GM18951 (cell line): ENCODE data around the gene C10orf105.

Experiments
- POLR2A ChIP-seq: IDR thresholded peaks from 4 replicates; pipeline ENCODE4 v1.6.1; 2011; ENCODE audit warnings: mild to moderate bottlenecking; ENCODE audit not compliant: insufficient read length, insufficient read depth; ENCODE audit errors: extremely low read depth
- in situ Hi-C: fragments of 300-500 bp; cut with MboI; formaldehyde crosslinking; loops from one replicate; pipeline ENCODE4 v1.12.0; 2022; ENCODE audit warnings: low sequenced_read_pairs, mixed read lengths, inconsistent platforms; ENCODE audit not compliant: unreplicated experiment

C10orf105 gene

GRCh38 chr10:71725998-71726579, 6.5 kb upstream of the C10orf105 start:
- in situ Hi-C loops = no loop called here
- no peak for TF ChIP-seq POLR2A

DNA sequence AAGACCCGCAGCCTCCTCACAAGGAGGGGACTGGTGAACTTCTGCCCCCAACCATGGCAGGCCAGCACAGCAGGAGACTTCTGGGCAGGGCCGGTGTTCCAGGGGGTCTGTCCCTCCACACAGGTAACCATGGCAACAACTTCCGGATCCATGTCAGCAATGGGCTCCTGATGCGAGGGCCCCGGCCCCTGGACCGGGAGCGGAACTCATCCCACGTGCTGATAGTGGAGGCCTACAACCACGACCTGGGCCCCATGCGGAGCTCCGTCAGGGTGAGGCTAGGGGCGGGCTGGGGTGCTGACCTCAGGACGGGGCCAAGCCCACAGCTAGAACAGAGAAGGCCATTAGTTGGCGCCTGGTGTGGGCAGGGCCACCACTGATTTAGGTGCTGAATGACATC, 5.7 kb upstream of the C10orf105 start:
- in situ Hi-C loops = no loop called here
- TF ChIP-seq POLR2A = no peak

GRCh38 chr10:71724539-71724938, 5.0 kb upstream of the C10orf105 start:
- in situ Hi-C loops = no loop called here
- TF ChIP-seq POLR2A = no peak

DNA sequence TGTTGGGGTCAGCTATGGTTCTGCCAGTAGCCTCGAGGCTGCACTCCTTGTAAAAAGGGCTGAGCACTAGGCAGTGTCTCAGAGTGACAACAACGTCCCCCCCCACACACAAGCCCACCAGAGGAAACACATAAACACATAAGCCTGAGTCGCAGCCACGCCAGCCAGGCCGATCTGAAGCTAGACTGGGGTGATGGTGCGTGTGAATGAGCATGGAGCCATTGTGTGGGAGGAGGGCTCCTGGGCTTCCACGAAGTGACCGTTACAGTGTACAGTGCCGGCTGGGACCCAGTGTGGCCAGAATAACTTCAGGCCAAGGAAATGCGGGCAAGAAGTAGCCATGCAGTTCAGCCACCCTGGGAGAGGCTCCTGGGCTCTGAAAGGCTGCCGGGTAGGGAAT, 3.7 kb upstream of the C10orf105 start:
- in situ Hi-C loops = no loop called here

DNA sequence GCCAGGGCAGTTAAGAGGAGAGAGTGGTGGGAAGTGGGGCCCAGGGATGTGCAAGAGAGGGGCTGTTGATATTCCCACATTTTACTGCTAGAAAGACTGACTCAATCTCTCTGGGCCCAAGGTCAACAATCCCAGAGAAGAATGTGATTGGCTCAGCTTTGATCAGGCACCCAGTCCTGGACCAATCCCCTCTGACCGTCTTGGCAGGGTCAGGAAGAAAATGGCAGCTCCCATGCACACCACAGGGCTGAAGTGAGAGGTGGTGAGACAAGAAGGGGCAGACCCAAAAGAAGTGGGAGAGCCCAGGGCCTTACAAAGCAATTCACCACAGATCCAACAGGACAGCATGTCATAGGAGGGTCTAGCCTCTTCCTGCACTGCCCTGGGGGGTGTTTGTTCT, 3.3 kb upstream of the C10orf105 start:
- TF ChIP-seq POLR2A = no peak
- in situ Hi-C loops = no loop called here

More for the DNA sequence above, 3.7 kb upstream of the C10orf105 start:
- TF ChIP-seq POLR2A = no peak

DNA sequence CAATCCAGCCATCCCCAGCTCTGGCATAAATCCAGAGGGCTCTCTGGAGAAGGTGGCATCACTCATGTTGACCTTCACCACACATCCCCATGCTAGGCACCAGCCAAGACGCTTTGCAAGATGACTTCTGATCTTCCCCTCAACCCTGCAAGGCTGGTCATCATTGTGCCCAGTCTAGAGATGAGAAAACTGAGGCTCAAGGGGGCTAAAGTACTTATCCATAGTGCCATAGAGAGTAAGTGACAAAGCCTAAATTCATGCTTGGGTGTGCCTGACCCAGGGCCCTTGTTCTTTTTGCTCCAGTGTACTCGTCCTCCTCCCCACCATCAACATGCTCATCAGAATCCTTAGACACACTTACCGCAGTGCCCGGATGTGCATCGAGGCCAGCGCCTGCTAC, 1.7 kb upstream of the C10orf105 start:
- in situ Hi-C loops = no loop called here
- TF ChIP-seq POLR2A = no peak

DNA sequence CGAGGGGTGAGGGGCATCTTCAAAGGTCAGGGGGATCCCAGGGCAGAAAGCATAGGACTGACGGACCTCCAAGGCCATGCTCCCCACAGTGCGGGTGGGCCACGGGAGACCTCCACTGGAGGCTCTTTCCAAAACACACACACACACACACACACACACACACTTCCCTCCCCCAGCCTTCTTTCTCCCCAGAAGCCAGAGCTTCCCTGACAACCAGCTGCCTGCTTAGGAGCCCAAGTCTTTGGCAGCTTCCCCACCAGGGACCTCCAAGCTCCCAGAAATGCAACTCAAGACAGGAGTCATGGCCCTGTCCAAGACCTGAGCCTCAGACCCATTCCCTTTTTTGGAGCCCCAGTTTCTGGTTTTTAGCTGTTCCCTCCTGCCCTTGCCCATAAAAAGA, 710 bp upstream of the C10orf105 start:
- no peak for TF ChIP-seq POLR2A
- in situ Hi-C loops = no loop called here

GRCh38 chr10:71719042-71719441, 536 bp downstream of the C10orf105 start:
- in situ Hi-C loops = no loop called here
- no peak for TF ChIP-seq POLR2A

DNA sequence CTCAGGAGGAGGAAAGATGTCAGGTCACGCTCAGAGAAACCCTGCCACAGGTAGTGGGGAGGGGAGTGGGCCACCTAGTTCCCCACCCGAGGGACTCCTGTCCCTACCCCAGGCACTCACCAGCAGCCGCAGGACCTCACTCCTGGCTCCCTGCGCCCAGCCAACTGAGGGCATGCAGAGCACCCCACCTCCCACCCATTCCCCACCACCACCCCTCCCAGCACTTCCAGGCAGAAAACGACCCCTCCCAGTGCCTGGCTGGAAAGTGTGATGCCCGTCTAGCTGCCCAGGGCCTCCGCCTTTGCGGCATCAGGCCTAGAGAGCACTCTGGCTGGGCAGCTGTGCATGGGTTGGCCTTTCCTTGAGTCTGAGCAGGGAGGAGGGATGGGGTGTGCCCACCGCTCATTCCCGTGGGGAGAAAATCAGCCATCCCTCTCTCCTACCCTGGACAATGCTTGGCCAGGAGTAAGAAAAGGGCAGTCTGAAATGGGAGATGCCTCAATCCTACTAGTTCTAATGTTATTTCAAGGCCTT, 1.3 kb downstream of the C10orf105 start:
- in situ Hi-C loops = no loop called here
- TF ChIP-seq POLR2A = no peak

DNA sequence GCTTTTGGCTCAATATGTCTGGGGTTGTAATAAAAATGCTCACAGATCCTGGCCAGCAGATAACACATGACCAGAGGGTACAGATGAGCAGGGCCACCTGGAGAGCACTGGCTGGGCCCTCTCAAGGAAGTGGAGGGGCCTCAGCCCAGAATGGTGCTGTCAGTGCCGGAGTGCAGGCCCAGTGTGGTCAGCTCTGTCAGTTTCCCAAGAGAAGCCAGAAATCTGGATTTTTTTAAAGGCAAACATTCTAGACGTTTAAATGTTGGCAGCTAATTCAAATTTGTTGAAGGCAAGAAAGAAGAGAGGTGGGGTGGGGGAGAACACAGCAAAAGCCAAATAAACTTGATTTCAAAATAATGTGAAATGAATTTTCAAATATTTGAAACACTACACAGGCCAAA, 2.0 kb downstream of the C10orf105 start:
- in situ Hi-C loops = no loop called here
- no peak for TF ChIP-seq POLR2A

DNA sequence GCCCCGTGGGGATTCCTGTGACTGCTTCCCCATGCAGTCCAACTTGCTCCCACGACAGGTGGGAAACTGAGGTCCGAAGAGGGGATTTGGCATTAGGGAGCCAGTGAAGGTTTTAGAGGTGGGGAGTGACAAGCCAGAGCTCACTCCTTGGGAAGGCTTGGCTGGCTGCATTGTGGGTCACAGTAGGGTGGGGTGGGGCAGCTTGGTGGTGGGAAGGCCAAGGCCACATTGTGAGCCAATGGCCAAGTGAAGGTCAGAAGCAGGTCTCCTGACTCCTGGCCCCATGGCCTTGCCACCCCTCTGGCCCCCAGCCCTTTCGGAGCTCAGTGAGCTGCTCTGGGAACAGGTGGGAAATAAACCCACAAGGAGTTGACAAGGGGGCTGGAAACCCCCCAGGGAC, 2.5 kb downstream of the C10orf105 start:
- TF ChIP-seq POLR2A = no peak
- in situ Hi-C loops = no loop called here

GRCh38 chr10:71716426-71716825, 3.2 kb downstream of the C10orf105 start:
- TF ChIP-seq POLR2A = no peak

DNA sequence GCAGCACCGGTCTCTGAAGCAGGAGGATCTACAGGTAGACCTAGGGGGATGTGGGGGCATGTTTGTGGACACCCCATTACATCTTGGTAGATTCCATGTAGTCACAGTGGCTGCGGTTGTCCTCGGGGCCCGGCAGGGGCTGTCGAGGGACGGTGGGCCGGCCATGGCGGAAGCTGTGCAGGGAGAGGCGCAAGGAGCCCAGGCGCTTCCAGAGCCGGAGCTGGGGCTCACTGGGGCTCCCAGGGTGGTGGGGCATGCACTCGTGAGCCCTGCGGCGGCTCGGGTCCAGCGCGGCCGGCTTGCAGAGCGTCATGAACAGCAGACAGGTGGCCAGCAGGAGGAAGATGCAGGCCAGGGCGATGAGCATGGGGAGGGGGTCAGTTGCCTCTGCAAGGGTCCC, 3.7 kb downstream of the C10orf105 start:
- in situ Hi-C loops = no loop called here
- no peak for TF ChIP-seq POLR2A

More at GRCh38 chr10:71716426-71716825, 3.2 kb downstream of the C10orf105 start:
- in situ Hi-C loops = no loop called here

DNA sequence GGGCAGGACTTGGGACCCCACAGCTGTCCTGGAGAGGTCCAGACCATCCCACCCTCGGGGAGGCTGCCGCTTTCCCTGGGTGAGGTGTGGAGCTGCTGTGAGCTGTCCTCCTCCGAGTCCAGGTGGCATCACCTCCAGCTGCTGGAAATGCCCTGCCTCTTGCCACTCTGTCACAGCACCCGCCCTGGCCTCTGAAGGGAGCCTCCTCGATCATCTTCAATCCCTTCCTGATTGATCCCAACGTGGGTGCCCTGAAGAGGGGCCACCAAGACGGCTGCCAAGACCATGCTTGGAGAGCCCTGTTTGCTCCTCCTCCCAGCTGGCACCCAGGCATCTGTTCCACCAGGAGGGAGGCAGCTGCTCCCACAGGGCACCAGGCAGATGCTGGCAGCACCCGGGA, 4.6 kb downstream of the C10orf105 start:
- in situ Hi-C loops = no loop called here
- TF ChIP-seq POLR2A = no peak

DNA sequence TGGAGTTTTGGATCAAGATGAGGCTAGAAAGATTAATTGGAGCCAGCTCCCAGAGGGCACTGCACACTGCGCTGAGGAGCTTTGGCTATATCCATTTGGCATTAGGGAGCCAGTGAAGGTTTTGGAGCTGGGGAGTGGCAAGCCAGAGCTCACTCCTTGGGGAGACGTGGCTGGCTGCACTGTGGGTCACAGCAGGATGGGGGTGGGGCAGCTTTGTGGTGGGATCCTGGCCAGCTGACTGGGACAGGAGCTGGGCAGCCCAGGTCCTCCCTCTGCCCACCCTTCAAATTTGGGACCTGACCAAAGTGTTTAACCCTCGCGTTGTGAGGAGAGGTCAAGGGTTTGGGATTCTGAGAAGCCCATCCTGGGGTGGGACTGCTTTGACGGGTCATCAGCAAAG, 5.0 kb downstream of the C10orf105 start:
- in situ Hi-C loops = no loop called here
- TF ChIP-seq POLR2A = no peak
